Neutrophil (primary cell): Measurements from ENCODE around the gene SIGLECL1.

Experiments used
- H3K27ac ChIP-seq: fragments of 200-600 bp; sonication (generic); 2 replicates; pipeline ENCODE4 v1.5.1; 2016; ENCODE audit warnings: mild to moderate bottlenecking, moderate library complexity
- H3K27me3 ChIP-seq: fragments of 200-600 bp; sonication (generic); 2 replicates; pipeline ENCODE4 v1.6.0; 2016; ENCODE audit warnings: mild to moderate bottlenecking
- H3K36me3 ChIP-seq: fragments of 200-600 bp; sonication (generic); 2 replicates; pipeline ENCODE4 v1.5.1; 2017
- H3K4me1 ChIP-seq, 2 experiments: fragments of 200-600 bp in 1 of 2; sonication (generic) in 1 of 2; 1 replicate in 1 of 2; 2 replicates in 1 of 2; pipeline versions ENCODE4 v1.5.1 to v1.6.1; 2013 to 2016; ENCODE audit warnings: low read depth in 1 of 2, low read length in 1 of 2, mild to moderate bottlenecking in 1 of 2, moderate library complexity in 1 of 2; ENCODE audit not compliant: control insufficient read depth in 1 of 2, insufficient read depth in 1 of 2
- H3K4me3 ChIP-seq, 2 experiments: fragments of 200-600 bp in 1 of 2; sonication (generic) in 1 of 2; 1 replicate in 1 of 2; 2 replicates in 1 of 2; pipeline ENCODE4 v1.5.1; 2013 to 2016; ENCODE audit warnings: low read depth in 1 of 2, low read length in 1 of 2, mild to moderate bottlenecking in 1 of 2, moderate library complexity in 1 of 2
- H3K9me3 ChIP-seq: fragments of 200-600 bp; sonication (generic); 2 replicates; pipeline ENCODE4 v1.5.1; 2016
- CTCF ChIP-seq: fragments of 200-600 bp; sonication (generic); IDR thresholded peaks from 2 replicates; pipeline ENCODE4 v1.5.1; 2016; ENCODE audit warnings: antibody characterized with exemption

The SIGLECL1 gene

GRCh38 chr19:51282335-51282734 lies 31.5 kb downstream of the SIGLECL1 start:
- no peaks in the 10 kb centered on the region for H3K9me3 ChIP-seq
- H3K36me3 ChIP-seq: no peaks in the 10 kb centered on the region
- H3K27ac ChIP-seq: no peak overlapping the region
- no peak overlapping the region for H3K4me3 ChIP-seq
- TF ChIP-seq CTCF: no peak
- no peaks in the 10 kb centered on the region for H3K4me1 ChIP-seq
- H3K27me3 ChIP-seq: peaks cover 61% of the 10 kb centered on the region

- H3K36me3 ChIP-seq: no peaks in the 10 kb centered on the region
- H3K4me3 ChIP-seq: no peak overlapping the region
- H3K27me3 ChIP-seq: peaks cover 51% of the 10 kb centered on the region
- no peak overlapping the region for H3K27ac ChIP-seq
- H3K9me3 ChIP-seq: no peaks in the 10 kb centered on the region
- H3K4me1 ChIP-seq: no peaks in the 10 kb centered on the region
- TF ChIP-seq CTCF: no peak
Observed at GRCh38 chr19:51285682-51286081, 34.8 kb downstream of the SIGLECL1 start.

GRCh38 chr19:51289635-51290034 lies 38.8 kb downstream of the SIGLECL1 start:
- Histone ChIP-seq H3K9me3 (no peaks in the 10 kb centered on the region), H3K27ac (no peak overlapping the region), H3K27me3 (peaks cover 39% of the 10 kb centered on the region), H3K36me3 (no peaks in the 10 kb centered on the region), H3K4me3 (no peak overlapping the region), H3K4me1 (no peaks in the 10 kb centered on the region)
- no peak for TF ChIP-seq CTCF

GRCh38 chr19:51292971-51293370 lies 42.1 kb downstream of the SIGLECL1 start:
- H3K4me3 ChIP-seq: no peak overlapping the region
- no peak for TF ChIP-seq CTCF

GRCh38 chr19:51293571-51294210 lies 42.8 kb downstream of the SIGLECL1 start:
- Histone ChIP-seq H3K36me3 (no peaks in the 10 kb centered on the region), H3K9me3 (no peaks in the 10 kb centered on the region), H3K4me3 (no peak overlapping the region), H3K4me1 (no peaks in the 10 kb centered on the region), H3K27me3 (peaks cover 11% of the 10 kb centered on the region), H3K27ac (no peak overlapping the region)
- no peak for TF ChIP-seq CTCF

More at GRCh38 chr19:51292971-51293370, 42.1 kb downstream of the SIGLECL1 start:
- H3K9me3 ChIP-seq: no peaks in the 10 kb centered on the region
- no peak overlapping the region for H3K27ac ChIP-seq
- H3K36me3 ChIP-seq: no peaks in the 10 kb centered on the region
- peaks cover 17% of the 10 kb centered on the region for H3K27me3 ChIP-seq
- H3K4me1 ChIP-seq: no peaks in the 10 kb centered on the region
